CD14-positive monocyte (primary cell): ENCODE data around the gene PSG1. TPM values are rescaled to one million over a fixed set of nuclear protein-coding genes. Genes with fewer than 3 reads are reported as not detected.

ENCODE experiments used
- DNase-seq, 3 donors: peaks; one replicate each; pipeline ENCODE4 v3.0.0-alpha.2; 2011 to 2022
- H2AFZ ChIP-seq: 2 replicates; pipeline ENCODE4 v1.6.0; 2012; ENCODE audit warnings: mild to moderate bottlenecking, low read depth, low read length, inconsistent platforms; ENCODE audit not compliant: insufficient read depth, poor library complexity, severe bottlenecking
- H3K27ac ChIP-seq, 2 donors: 1 replicate in 1 of 2; 2 replicates in 1 of 2; pipeline ENCODE4 v1.5.1; 2012 to 2013; ENCODE audit warnings: low read length in 2 of 2, control low read depth in 1 of 2, inconsistent platforms in 1 of 2, low read depth in 1 of 2, mild to moderate bottlenecking in 1 of 2
- H3K27me3 ChIP-seq, 2 donors: one replicate each; pipeline versions ENCODE4 v1.6.0 to v1.6.1; 2011 to 2013; ENCODE audit warnings: low read length in 2 of 2; ENCODE audit not compliant: control insufficient read depth in 2 of 2, insufficient read depth in 2 of 2
- H3K36me3 ChIP-seq, 2 donors: replicated peaks in 1 of 2; 1 replicate in 1 of 2; 2 replicates in 1 of 2; pipeline versions ENCODE4 v1.5.1 to v1.6.1; 2012 to 2013; ENCODE audit warnings: low read length in 2 of 2, control low read depth in 1 of 2, inconsistent platforms in 1 of 2, mild to moderate bottlenecking in 1 of 2; ENCODE audit not compliant: insufficient read depth in 2 of 2, control insufficient read depth in 1 of 2
- H3K4me1 ChIP-seq, 2 donors: 1 replicate in 1 of 2; 2 replicates in 1 of 2; pipeline versions ENCODE4 v1.5.1 to v1.6.1; 2012 to 2013; ENCODE audit warnings: low read length in 2 of 2, control low read depth in 1 of 2, inconsistent platforms in 1 of 2, mild to moderate bottlenecking in 1 of 2, moderate library complexity in 1 of 2; ENCODE audit not compliant: insufficient read depth in 2 of 2, control insufficient read depth in 1 of 2
- H3K4me2 ChIP-seq: replicated peaks from 2 replicates; pipeline ENCODE3; 2012; ENCODE audit warnings: low read length, moderate library complexity, mild to moderate bottlenecking; ENCODE audit not compliant: poor library complexity, severe bottlenecking; ENCODE audit errors: extremely low read depth
- H3K4me3 ChIP-seq, 3 experiments: fragments of 200-600 bp in 1 of 3; sonication (generic) in 1 of 3; replicated peaks in 1 of 3; 1 replicate in 2 of 3; 2 replicates in 1 of 3; pipeline ENCODE4 v1.5.1; 2011 to 2013; ENCODE audit warnings: low read length in 3 of 3, mild to moderate bottlenecking in 3 of 3, control low read depth in 2 of 3, low read depth in 2 of 3, inconsistent platforms in 1 of 3, moderate library complexity in 1 of 3
- H3K79me2 ChIP-seq: 2 replicates; pipeline ENCODE4 v1.6.0; 2012; ENCODE audit warnings: mild to moderate bottlenecking, control low read depth, inconsistent platforms, low read length, moderate library complexity; ENCODE audit not compliant: insufficient read depth
- H3K9ac ChIP-seq: 2 replicates; pipeline ENCODE4 v1.6.0; 2017; ENCODE audit warnings: low read length, mild to moderate bottlenecking; ENCODE audit not compliant: insufficient read depth, poor library complexity, severe bottlenecking
- H3K9me3 ChIP-seq, 2 donors: replicated peaks in 1 of 2; 1 replicate in 1 of 2; 2 replicates in 1 of 2; pipeline versions ENCODE4 v1.5.1 to v1.6.1; 2012 to 2013; ENCODE audit warnings: low read length in 2 of 2, control low read depth in 1 of 2; ENCODE audit not compliant: control insufficient read depth in 1 of 2, insufficient read depth in 1 of 2
- H4K20me1 ChIP-seq: 2 replicates; pipeline ENCODE4 v1.6.0; 2012; ENCODE audit warnings: mild to moderate bottlenecking, low read length, control low read depth, moderate library complexity; ENCODE audit not compliant: insufficient read depth
- H3K27ac Mint-ChIP-seq, 7 donors: one replicate each; pipeline ENCODE4 v1.8.0; 2020; ENCODE audit warnings: mild to moderate bottlenecking in 7 of 7, mixed read lengths in 7 of 7, moderate library complexity in 6 of 7, inconsistent platforms in 2 of 7
- H3K27me3 Mint-ChIP-seq, 3 donors: one replicate each; pipeline ENCODE4 v1.8.0; 2021 to 2022; ENCODE audit warnings: low read depth in 3 of 3, mild to moderate bottlenecking in 3 of 3, mixed read lengths in 3 of 3, moderate library complexity in 3 of 3, inconsistent platforms in 1 of 3
- H3K36me3 Mint-ChIP-seq, 2 donors: one replicate each; pipeline ENCODE4 v1.8.0; 2020; ENCODE audit warnings: mixed read lengths in 2 of 2, inconsistent platforms in 1 of 2, mild to moderate bottlenecking in 1 of 2
- H3K4me1 Mint-ChIP-seq: one replicate; pipeline ENCODE4 v1.8.0; 2020; ENCODE audit warnings: mild to moderate bottlenecking, mixed read lengths
- H3K4me3 Mint-ChIP-seq, 2 donors: one replicate each; pipeline ENCODE4 v1.8.0; 2020; ENCODE audit warnings: mild to moderate bottlenecking in 2 of 2, mixed read lengths in 2 of 2, moderate library complexity in 1 of 2
- H3K9me3 Mint-ChIP-seq, 7 donors: one replicate each; pipeline ENCODE4 v1.8.0; 2020 to 2022; ENCODE audit warnings: mixed read lengths in 7 of 7, mild to moderate bottlenecking in 6 of 7, moderate library complexity in 6 of 7, inconsistent platforms in 2 of 7
- CTCF ChIP-seq: fragments of 200-600 bp; IDR thresholded peaks from one replicate; pipeline ENCODE4 v1.8.0; 2022; ENCODE audit warnings: antibody characterized with exemption, mild to moderate bottlenecking
- WGBS: methylation state at CpG from one replicate; pipeline ENCODE4 v1.1.5; 2013; ENCODE audit warnings: missing lambda C conversion rate; ENCODE audit not compliant: insufficient coverage; 5-methylcytosine and 5-hydroxymethylcytosine counted together
- intact Hi-C, 2 donors: fragments of 100-400 bp; cut with micrococcal nuclease; formaldehyde crosslinking; loops; one replicate each; pipeline versions ENCODE4 v1.15.0 to v1.15.1; 2023
- polyA minus RNA-seq: library from RNA; depleted of rRNA, polyadenylated mRNA; stranded (reverse); fragments of >200 nt; gene quantifications from 2 replicates; pipeline ENCODE4 v1.2.3, GENCODE V29; 2012
- polyA plus RNA-seq, 3 donors: library from polyadenylated mRNA; depleted of rRNA in 1 of 3; unstranded in 2 of 3; stranded (reverse) in 1 of 3; fragments of 300-500 nt in 2 of 3; fragments of >200 nt in 1 of 3; fragmentation: Illumina TruSeq in 2 of 3; gene quantifications; 1 replicate in 2 of 3; 2 replicates in 1 of 3; pipeline ENCODE4 v1.2.3, GENCODE V29; 2012 to 2021
- total RNA-seq, 12 experiments: library from RNA in 1 of 12; stranded (reverse) in 1 of 12; fragments of 120-200 nt in 1 of 12; gene quantifications; one replicate each; pipeline ENCODE4 v1.2.4 and lab custom pipeline; 2013 to 2026; ENCODE audit warnings: mixed read lengths in 6 of 12, inconsistent platforms in 1 of 12

PSG1 gene
- not detected for total RNA-seq (2013)
- not detected for polyA plus RNA-seq
- not detected in 2 replicates for polyA minus RNA-seq
- 0 to 1.0 (median 0) reads per million in 11 experiments for total RNA-seq (lab: John Stamatoyannopoulos, UW)

DNA sequence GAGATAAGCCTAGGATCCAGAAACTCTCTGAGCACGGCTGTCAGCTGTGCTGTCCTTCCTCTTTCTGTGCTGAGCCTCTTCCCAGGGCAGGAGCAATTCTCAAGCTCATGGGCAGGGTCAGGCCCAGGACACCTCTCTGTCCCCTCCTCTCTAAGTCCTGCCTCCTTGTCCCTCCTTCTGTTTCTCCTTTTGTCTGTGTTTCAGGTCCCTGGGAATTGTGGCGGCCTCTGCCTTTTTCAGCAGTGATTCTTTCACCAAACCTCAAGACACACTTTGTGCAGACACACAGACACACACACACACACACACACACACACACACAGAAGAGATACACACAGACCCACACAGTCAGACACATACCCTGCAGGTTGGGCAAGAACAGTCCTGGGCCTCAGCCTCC lies at the start of gene PSG1:
Gene PSG1, minus strand, starts transcription at position 101 of the 400 bp plus-strand sequence. CDS start 132 bp downstream, outside the sequence.
- Mint-ChIP-seq H3K4me3 (peak within 1 kb of the TSS in 1 of 2 donors; percentile 10), H3K27ac (no peak within 1 kb of the TSS), H3K4me1 (no peaks in the 10 kb centered on the region), H3K36me3 (no peaks in the 10 kb centered on the region), H3K27me3 (peaks cover 2 to 12% (median 4%) of the 10 kb centered on the region in 3 donors), H3K9me3 (peaks cover 0 to 2% (median 0%) of the 10 kb centered on the region in 7 donors)
- Histone ChIP-seq H3K9me3 (no peaks in the 10 kb centered on the region), H3K9ac (no peak within 1 kb of the TSS), H3K4me2 (no peak within 1 kb of the TSS), H2AFZ (no peak within 1 kb of the TSS), H3K27ac (no peak within 1 kb of the TSS), H3K36me3 (no peaks in the 10 kb centered on the region), H3K4me1 (no peaks in the 10 kb centered on the region), H4K20me1 (no peaks in the 10 kb centered on the region), H3K4me3 (no peak within 1 kb of the TSS), H3K79me2 (no peaks in the 10 kb centered on the region), H3K27me3 (no peaks in the 10 kb centered on the region)
- no peak for TF ChIP-seq CTCF
- no peak for DNase-seq
- intact Hi-C loops, result no loop called here
- 20% methylated on average over 1 of the region's 2 CpGs for WGBS

GRCh38 chr19:42928896-42929295 lies 49.4 kb upstream of the PSG1 start:
- Histone ChIP-seq H3K27ac (no peak overlapping the region), H2AFZ (no peak overlapping the region), H3K79me2 (no peaks in the 10 kb centered on the region), H3K27me3 (no peaks in the 10 kb centered on the region), H3K9ac (no peak overlapping the region), H3K36me3 (no peaks in the 10 kb centered on the region), H4K20me1 (no peaks in the 10 kb centered on the region), H3K4me2 (no peak overlapping the region), H3K4me1 (no peaks in the 10 kb centered on the region), H3K4me3 (no peak overlapping the region), H3K9me3 (no peaks in the 10 kb centered on the region)
- Mint-ChIP-seq H3K9me3 (no peaks in the 10 kb centered on the region), H3K36me3 (no peaks in the 10 kb centered on the region), H3K4me1 (no peaks in the 10 kb centered on the region), H3K27ac (no peak overlapping the region), H3K4me3 (no peak overlapping the region), H3K27me3 (peaks cover 2 to 6% (median 4%) of the 10 kb centered on the region in 3 donors)
- WGBS, result 86% methylated on average over 3 of the region's 3 CpGs
- TF ChIP-seq CTCF, result no peak
- no peak for DNase-seq
- intact Hi-C loops, result no loop called here
